T1000 (cell line): Measurements from ENCODE around the gene WASF2.
"Not testable (repeated sequence)": the region's sequence is repeated elsewhere in the genome, so short reads cannot be mapped to it uniquely, and the experiment has no call there.

Experiments
- DNase-seq: peaks from one replicate; lab custom pipeline; 2025; ENCODE audit warnings: mixed read lengths; lab: John Stamatoyannopoulos, UW

WASF2 gene

GRCh38 chr1:27496604-27497155 is 6.7 kb upstream of the WASF2 start:
- no peak for DNase-seq

- DNase-seq = no peak
Observed at GRCh38 chr1:27492796-27493195, 2.8 kb upstream of the WASF2 start.

- no peak for DNase-seq
Observed at GRCh38 chr1:27491748-27492700, 2.1 kb upstream of the WASF2 start.

- DNase-seq = no peak
Observed at GRCh38 chr1:27489501-27489972, 430 bp downstream of the WASF2 start.

- DNase-seq = peak; percentile 14
Observed at GRCh38 chr1:27487966-27488884, 1.7 kb downstream of the WASF2 start.

GRCh38 chr1:27485363-27485762 is 4.6 kb downstream of the WASF2 start:
- no peak for DNase-seq

- DNase-seq = no peak
Observed at GRCh38 chr1:27483659-27484058, 6.3 kb downstream of the WASF2 start.

GRCh38 chr1:27481994-27482620 is 7.9 kb downstream of the WASF2 start:
- no peak for DNase-seq

GRCh38 chr1:27478098-27478497 is 11.9 kb downstream of the WASF2 start:
- DNase-seq = no peak

- DNase-seq = no peak
Observed at GRCh38 chr1:27476237-27476636, 13.7 kb downstream of the WASF2 start.

- no peak for DNase-seq
Observed at GRCh38 chr1:27475720-27476119, 14.2 kb downstream of the WASF2 start.

GRCh38 chr1:27473755-27474154 is 16.2 kb downstream of the WASF2 start:
- DNase-seq = no peak

GRCh38 chr1:27472098-27472497 is 17.9 kb downstream of the WASF2 start:
- DNase-seq = not testable (repeated sequence)

GRCh38 chr1:27471477-27471876 is 18.5 kb downstream of the WASF2 start:
- DNase-seq = no peak

- no peak for DNase-seq
Observed at GRCh38 chr1:27469334-27469733, 20.6 kb downstream of the WASF2 start.

- DNase-seq = not testable (repeated sequence)
Observed at GRCh38 chr1:27468378-27468777, 21.6 kb downstream of the WASF2 start.

- DNase-seq = no peak
Observed at GRCh38 chr1:27464926-27465647, 24.9 kb downstream of the WASF2 start.

- not testable (repeated sequence) for DNase-seq
Observed at GRCh38 chr1:27463916-27464315, 26.1 kb downstream of the WASF2 start.

- not testable (repeated sequence) for DNase-seq
Observed at GRCh38 chr1:27458521-27458920, 31.4 kb downstream of the WASF2 start.

- DNase-seq = no peak
Observed at GRCh38 chr1:27455139-27455811, 34.7 kb downstream of the WASF2 start.
